Stimulated activated naive CD8-positive, alpha-beta T cell treated with anti-CD3 and anti-CD28 coated beads, Interleukin-15, Interleukin-2, amounts not matched to agents 100 ng/mL and 50 ng/mL, for 24 hours (primary cell): ENCODE results near the gene SNX1.

Source experiments
- H3K27ac Mint-ChIP-seq: one replicate; pipeline ENCODE4 v1.8.0; 2021; ENCODE audit warnings: mild to moderate bottlenecking, mixed read lengths
- H3K27me3 Mint-ChIP-seq: one replicate; pipeline ENCODE4 v1.8.0; 2021; ENCODE audit warnings: mixed read lengths
- H3K36me3 Mint-ChIP-seq: one replicate; pipeline ENCODE4 v1.8.0; 2021; ENCODE audit warnings: low read depth, mixed read lengths
- H3K4me1 Mint-ChIP-seq: one replicate; pipeline ENCODE4 v1.8.0; 2021; ENCODE audit warnings: low read depth, mixed read lengths
- H3K4me3 Mint-ChIP-seq: one replicate; pipeline ENCODE4 v1.8.0; 2021; ENCODE audit warnings: mild to moderate bottlenecking, mixed read lengths
- H3K9me3 Mint-ChIP-seq: one replicate; pipeline ENCODE4 v1.8.0; 2021; ENCODE audit warnings: mixed read lengths

SNX1 gene

GRCh38 chr15:64155802-64156651 lies 60.2 kb downstream of the SNX1 start:
- Mint-ChIP-seq H3K4me3 (no peak overlapping the region), H3K27me3 (peaks cover 4% of the 10 kb centered on the region), H3K36me3 (peaks cover 53% of the 10 kb centered on the region), H3K9me3 (no peaks in the 10 kb centered on the region), H3K27ac (peak overlapping the region; percentile 55), H3K4me1 (peaks cover 42% of the 10 kb centered on the region)

GRCh38 chr15:64156652-64157331 lies 61.0 kb downstream of the SNX1 start:
- Mint-ChIP-seq H3K27me3 (peaks cover 4% of the 10 kb centered on the region), H3K9me3 (no peaks in the 10 kb centered on the region), H3K4me3 (no peak overlapping the region), H3K27ac (no peak overlapping the region), H3K4me1 (peaks cover 44% of the 10 kb centered on the region), H3K36me3 (peaks cover 56% of the 10 kb centered on the region)

GRCh38 chr15:64157599-64158125 lies 61.9 kb downstream of the SNX1 start:
- H3K4me1 Mint-ChIP-seq = peaks cover 47% of the 10 kb centered on the region
- H3K27me3 Mint-ChIP-seq = peaks cover 4% of the 10 kb centered on the region
- H3K36me3 Mint-ChIP-seq = peaks cover 61% of the 10 kb centered on the region
- H3K27ac Mint-ChIP-seq = peak overlapping the region; percentile 23
- no peaks in the 10 kb centered on the region for H3K9me3 Mint-ChIP-seq
- no peak overlapping the region for H3K4me3 Mint-ChIP-seq

- Mint-ChIP-seq H3K36me3 (peaks cover 61% of the 10 kb centered on the region), H3K27ac (peak overlapping the region; percentile 75), H3K27me3 (peaks cover under 1% of the 10 kb centered on the region), H3K4me1 (peaks cover 43% of the 10 kb centered on the region), H3K4me3 (peak overlapping the region; percentile 48), H3K9me3 (no peaks in the 10 kb centered on the region)
These were observed 62.8 kb downstream of the SNX1 start for GRCh38 chr15:64158363-64159134.

GRCh38 chr15:64161688-64162477 lies 66.1 kb downstream of the SNX1 start:
- Mint-ChIP-seq H3K4me3 (peak overlapping the region; percentile 89), H3K36me3 (peaks cover 44% of the 10 kb centered on the region), H3K9me3 (no peaks in the 10 kb centered on the region), H3K27me3 (no peaks in the 10 kb centered on the region), H3K4me1 (peaks cover 55% of the 10 kb centered on the region), H3K27ac (peak overlapping the region; percentile 94)

GRCh38 chr15:64162478-64162868 lies 66.7 kb downstream of the SNX1 start:
- peak overlapping the region; percentile 94 for H3K27ac Mint-ChIP-seq
- peak overlapping the region; percentile 89 for H3K4me3 Mint-ChIP-seq
- no peaks in the 10 kb centered on the region for H3K9me3 Mint-ChIP-seq
- H3K27me3 Mint-ChIP-seq = no peaks in the 10 kb centered on the region
- peaks cover 38% of the 10 kb centered on the region for H3K36me3 Mint-ChIP-seq
- peaks cover 59% of the 10 kb centered on the region for H3K4me1 Mint-ChIP-seq

GRCh38 chr15:64162869-64163658 lies 67.3 kb downstream of the SNX1 start, which contains the start of gene PPIB:
Gene PPIB (minus strand): TSS chr15:64163022. CDS start chr15:64162986, 36 bp downstream.
- Mint-ChIP-seq H3K9me3 (no peaks in the 10 kb centered on the region), H3K36me3 (peaks cover 32% of the 10 kb centered on the region), H3K27me3 (no peaks in the 10 kb centered on the region), H3K4me3 (peak within 1 kb of the TSS; percentile 90), H3K27ac (peak within 1 kb of the TSS; percentile 99), H3K4me1 (peaks cover 56% of the 10 kb centered on the region)

GRCh38 chr15:64163659-64164362 lies 68.0 kb downstream of the SNX1 start:
- Mint-ChIP-seq H3K27me3 (no peaks in the 10 kb centered on the region), H3K4me1 (peaks cover 48% of the 10 kb centered on the region), H3K4me3 (peak overlapping the region; percentile 90), H3K9me3 (no peaks in the 10 kb centered on the region), H3K36me3 (peaks cover 24% of the 10 kb centered on the region), H3K27ac (peak overlapping the region; percentile 99)

- H3K27me3 Mint-ChIP-seq = no peaks in the 10 kb centered on the region
- peak overlapping the region; percentile 61 for H3K4me3 Mint-ChIP-seq
- H3K27ac Mint-ChIP-seq = peak overlapping the region; percentile 66
- no peaks in the 10 kb centered on the region for H3K9me3 Mint-ChIP-seq
- peaks cover 18% of the 10 kb centered on the region for H3K36me3 Mint-ChIP-seq
- H3K4me1 Mint-ChIP-seq = peaks cover 45% of the 10 kb centered on the region
These were observed 68.7 kb downstream of the SNX1 start for GRCh38 chr15:64164436-64164835.

GRCh38 chr15:64166102-64166890 lies 70.5 kb downstream of the SNX1 start:
- H3K4me1 Mint-ChIP-seq = peaks cover 35% of the 10 kb centered on the region
- no peaks in the 10 kb centered on the region for H3K9me3 Mint-ChIP-seq
- no peak overlapping the region for H3K27ac Mint-ChIP-seq
- peaks cover 16% of the 10 kb centered on the region for H3K36me3 Mint-ChIP-seq
- H3K4me3 Mint-ChIP-seq = no peak overlapping the region
- no peaks in the 10 kb centered on the region for H3K27me3 Mint-ChIP-seq

GRCh38 chr15:64180235-64180824 lies 84.5 kb downstream of the SNX1 start:
- Mint-ChIP-seq H3K9me3 (no peaks in the 10 kb centered on the region), H3K27ac (no peak overlapping the region), H3K27me3 (no peaks in the 10 kb centered on the region), H3K36me3 (peaks cover 33% of the 10 kb centered on the region), H3K4me1 (no peaks in the 10 kb centered on the region), H3K4me3 (no peak overlapping the region)

GRCh38 chr15:64182859-64183370 lies 87.1 kb downstream of the SNX1 start:
- peaks cover 32% of the 10 kb centered on the region for H3K36me3 Mint-ChIP-seq
- no peak overlapping the region for H3K27ac Mint-ChIP-seq
- H3K9me3 Mint-ChIP-seq = no peaks in the 10 kb centered on the region
- H3K27me3 Mint-ChIP-seq = no peaks in the 10 kb centered on the region
- H3K4me3 Mint-ChIP-seq = no peak overlapping the region
- H3K4me1 Mint-ChIP-seq = peaks cover 6% of the 10 kb centered on the region
